ENCODE data around the gene ITPK1. TPM values are rescaled to one million over a fixed set of nuclear protein-coding genes. Genes with fewer than 3 reads are reported as not detected.

Gene ITPK1
- total RNA-seq, 1 experiment from 2014 or later = 66.2 TPM

GRCh38 chr14:93115069-93115820 lies 480 bp downstream of the ITPK1 start:
- Histone ChIP-seq H3K79me2 (ENCODE audit: low read length) (peaks cover 48% of the 10 kb centered on the region), H3K36me3 (ENCODE audit: low read depth, low read length) (no peaks in the 10 kb centered on the region), H4K20me1 (ENCODE audit: low read length) (no peaks in the 10 kb centered on the region), H3K9me2 (replicated peaks; ENCODE audit: low read length) (no peaks in the 10 kb centered on the region), H3K4me2 (ENCODE audit: low read length) (peak overlapping the region; percentile 98), H3K4me1 (ENCODE audit: insufficient read depth, low read length) (peaks cover 21% of the 10 kb centered on the region), H3K27me3 (ENCODE audit: low read length) (no peaks in the 10 kb centered on the region), H3K27ac (ENCODE audit: low read length) (no peak overlapping the region), H2AFZ (ENCODE audit: low read length) (peak overlapping the region; percentile 83), H3K4me3 (ENCODE audit: low read length) (peak overlapping the region; percentile 94), H3F3A (ENCODE audit: low read length, unreplicated experiment) (no peaks in the 10 kb centered on the region), H3K9me3 (ENCODE audit: low read length) (no peaks in the 10 kb centered on the region), H3K9ac (ENCODE audit: low read length) (peak overlapping the region; percentile 64)
- peak; percentile 84 for ATAC-seq
- POLR2A ChIA-PET (ENCODE audit: unreplicated experiment) = interaction anchor here (0.6 to 0.9 kb wide), 3 partner anchors 9 to 92 kb away, joined by 3 to 6 read pairs (median 5); partner anchors contain the start of genes GON7 and UBR7
- peak; percentile 87 for DNase-seq
- TF ChIP-seq EZH2phosphoT487 (IDR thresholded peaks at IDR 0.05; ENCODE audit: borderline replicate concordance, low read length) (no peak), EZH2 (IDR thresholded peaks at IDR 0.05; ENCODE audit: low read length, unreplicated experiment) (no peak), CTCF (conservative IDR thresholded peaks at IDR 0.05; ENCODE audit: low read depth, low read length) (no peak)
- CTCF ChIA-PET = interaction anchor here (0.7 to 2.4 kb wide), 3 partner anchors 23 to 163 kb away, joined by 4 to 15 read pairs (median 4); partner anchors contain the start of genes GON7 and UBR7
- intact Hi-C loops (cut with micrococcal nuclease) = loop anchor here (10.0 kb wide), 1 partner anchor 60 kb away; no protein-coding TSS in a partner anchor
- no TSS peak for BruUV-seq (replicated peaks)

- no peak for TF ChIP-seq EZH2 (IDR thresholded peaks at IDR 0.05; ENCODE audit: low read length, unreplicated experiment)
- TF ChIP-seq EZH2phosphoT487 (IDR thresholded peaks at IDR 0.05; ENCODE audit: borderline replicate concordance, low read length) = no peak
- TF ChIP-seq CTCF (conservative IDR thresholded peaks at IDR 0.05; ENCODE audit: low read depth, low read length) = no peak
- Histone ChIP-seq H3K36me3 (ENCODE audit: low read depth, low read length) (no peaks in the 10 kb centered on the region), H3K27ac (ENCODE audit: low read length) (no peak overlapping the region), H3K79me2 (ENCODE audit: low read length) (peaks cover 53% of the 10 kb centered on the region), H3K9ac (ENCODE audit: low read length) (peak overlapping the region; percentile 64), H2AFZ (ENCODE audit: low read length) (peak overlapping the region; percentile 83), H3K27me3 (ENCODE audit: low read length) (no peaks in the 10 kb centered on the region), H3K9me2 (replicated peaks; ENCODE audit: low read length) (no peaks in the 10 kb centered on the region), H4K20me1 (ENCODE audit: low read length) (no peaks in the 10 kb centered on the region), H3K4me3 (ENCODE audit: low read length) (peak overlapping the region; percentile 94), H3K4me1 (ENCODE audit: insufficient read depth, low read length) (peaks cover 21% of the 10 kb centered on the region), H3K9me3 (ENCODE audit: low read length) (no peaks in the 10 kb centered on the region), H3F3A (ENCODE audit: low read length, unreplicated experiment) (no peaks in the 10 kb centered on the region), H3K4me2 (ENCODE audit: low read length) (peak overlapping the region; percentile 98)
- ChIA-PET CTCF (interaction anchor here (1.0 to 2.4 kb wide), 2 partner anchors 23 to 162 kb away, joined by 4 to 15 read pairs; no protein-coding TSS in a partner anchor), POLR2A (ENCODE audit: unreplicated experiment) (interaction anchor here (0.9 kb wide), 1 partner anchor 23 kb away, joined by 6 read pairs; no protein-coding TSS in a partner anchor)
- ATAC-seq = no peak
- DNase-seq = no peak
- intact Hi-C loops (cut with micrococcal nuclease) = loop anchor here (10.0 kb wide), 1 partner anchor 60 kb away; no protein-coding TSS in a partner anchor
- TSS peak; percentile 29 for BruUV-seq (replicated peaks)
Measured at GRCh38 chr14:93114713-93115068, 1.0 kb downstream of the ITPK1 start.

All from PC-3 (cell line).